ENCODE measurements around the gene GRHL1.
A peak's percentile ranks its signal among the peaks of the same experiment; 100 is the strongest.
"Not testable (repeated sequence)": the region's sequence is repeated elsewhere in the genome, so short reads cannot be mapped to it uniquely, and the experiment has no call there.

GRHL1 gene

DNA sequence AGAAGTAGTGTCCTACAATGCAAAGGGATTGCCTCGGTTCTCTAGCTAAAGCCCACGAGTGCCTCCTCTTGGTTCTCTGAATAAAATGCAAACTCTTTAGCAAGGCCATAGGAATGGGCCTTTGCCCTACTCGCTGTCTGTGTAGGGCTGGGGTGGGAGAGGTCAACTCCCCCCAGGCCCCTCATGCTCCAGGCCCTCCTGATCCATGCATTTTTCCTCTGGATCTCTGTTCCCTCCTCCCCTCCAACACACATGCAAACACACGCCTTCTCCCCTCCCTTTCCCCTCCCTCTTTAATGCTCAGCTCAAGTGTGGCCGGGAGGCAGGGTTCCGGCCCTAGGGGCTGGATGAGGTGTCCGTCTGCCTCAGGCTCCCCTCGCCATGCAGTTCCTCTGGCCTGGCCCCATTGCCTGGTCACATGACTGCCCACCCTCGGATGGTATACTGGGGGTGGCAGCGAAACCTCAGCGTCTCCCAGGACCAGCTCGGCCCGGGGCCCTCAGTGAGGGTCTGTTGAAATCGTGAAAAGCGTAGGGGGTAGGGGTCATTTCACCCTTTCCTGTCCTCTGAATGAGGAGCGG lies 77.0 kb downstream of the GRHL1 start:
- DNase-seq, result no peak

DNA sequence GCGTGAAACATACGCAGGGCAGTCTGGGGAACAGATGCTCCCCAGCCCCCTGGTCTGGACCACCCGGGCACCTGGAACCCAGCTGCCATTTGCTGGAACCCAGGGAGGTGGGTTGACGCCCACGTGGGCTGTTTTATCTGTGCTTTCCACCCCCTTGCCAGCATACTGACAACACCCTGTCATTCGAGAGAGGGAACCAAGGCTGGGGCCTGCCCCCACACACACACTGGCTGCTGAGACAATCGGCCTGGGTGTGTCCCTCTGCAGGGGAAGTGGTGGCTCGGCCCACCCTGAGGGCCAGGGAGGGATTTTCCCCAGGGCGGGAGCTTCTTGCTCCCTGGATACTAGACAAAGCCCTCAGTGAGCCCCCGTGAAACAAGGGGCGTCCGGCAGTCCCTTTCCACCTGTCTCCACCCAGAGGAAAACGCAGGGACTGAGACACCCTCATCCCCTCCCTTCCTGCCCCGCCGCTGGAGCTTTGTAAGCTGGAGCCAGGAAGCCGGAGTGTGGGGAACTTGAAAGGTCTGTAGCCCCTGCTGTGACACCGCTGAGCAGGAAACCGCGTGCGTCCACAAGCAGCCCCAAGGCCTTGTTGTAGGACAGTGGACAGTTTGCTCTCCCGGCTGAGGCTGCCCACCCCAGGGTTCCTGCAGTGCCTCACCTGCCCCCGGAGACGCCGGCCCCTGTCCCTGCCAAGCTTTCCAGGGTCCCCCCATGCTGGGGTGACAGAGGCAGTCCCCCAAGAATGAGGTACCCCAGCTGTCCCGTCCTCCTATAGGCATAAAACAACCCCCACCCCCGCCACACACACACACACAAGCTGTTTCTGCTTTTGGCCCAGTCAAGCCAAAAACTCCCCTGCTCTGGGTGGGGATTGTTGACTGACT lies 77.7 kb downstream of the GRHL1 start:
- peak; percentile 61 for DNase-seq

DNA sequence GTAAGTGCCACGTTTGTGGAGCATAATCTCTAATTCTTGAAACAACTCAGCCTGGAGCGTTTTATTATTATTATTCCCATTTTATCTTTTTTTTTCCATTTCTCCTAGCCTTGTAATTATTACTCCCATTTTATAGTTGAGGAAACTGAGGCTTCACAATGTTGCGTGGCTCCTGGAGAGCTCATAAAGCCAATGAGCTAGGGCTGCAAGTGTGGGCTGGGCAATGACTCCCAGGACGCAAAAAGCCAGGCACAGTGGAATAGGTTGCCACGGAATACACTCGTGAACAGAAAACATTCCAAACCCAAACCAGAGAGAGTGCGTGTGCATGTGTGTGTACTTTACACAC lies 78.4 kb downstream of the GRHL1 start:
- no peak for DNase-seq

DNA sequence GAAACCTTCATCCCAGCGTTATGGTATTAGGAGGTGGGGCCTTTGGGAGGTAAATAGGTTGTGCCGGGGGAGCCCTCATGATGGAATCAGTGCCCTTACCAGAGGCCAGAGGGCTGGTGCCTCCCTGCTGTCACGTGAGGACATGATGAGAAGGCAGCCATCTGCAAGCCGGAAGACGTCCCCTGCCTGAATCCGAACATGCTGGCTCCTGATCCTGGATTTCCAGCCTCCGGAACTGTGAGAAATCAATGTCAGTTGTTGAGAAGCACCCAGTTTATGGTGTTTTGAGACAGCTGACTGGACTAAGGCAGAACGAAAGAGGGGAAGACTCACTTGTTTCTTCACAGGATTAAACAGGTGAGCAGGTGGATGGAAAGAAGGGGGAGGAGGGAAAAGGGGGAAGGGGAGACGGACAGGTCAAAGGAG lies 78.8 kb downstream of the GRHL1 start:
- no peak for DNase-seq

DNA sequence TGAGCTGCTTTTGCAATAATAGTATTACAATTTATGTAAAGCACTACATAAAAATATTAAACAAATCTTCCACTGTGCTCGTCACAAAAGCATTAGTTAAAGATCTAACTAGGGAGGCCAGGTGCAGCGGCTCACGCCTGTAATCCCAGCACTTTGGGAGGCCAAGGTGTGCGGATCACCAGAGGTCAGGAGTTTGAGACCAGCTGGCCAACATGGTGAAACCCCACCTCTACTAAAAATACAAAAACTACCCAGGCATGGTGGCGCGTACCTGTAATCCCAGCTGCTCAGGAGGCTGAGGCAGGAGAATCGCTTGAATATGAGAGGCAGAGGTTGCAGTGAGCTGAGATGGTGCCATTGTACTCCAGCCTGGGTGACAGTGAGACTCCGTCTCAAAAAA lies 79.3 kb downstream of the GRHL1 start:
- DNase-seq, result not testable (repeated sequence)

DNA sequence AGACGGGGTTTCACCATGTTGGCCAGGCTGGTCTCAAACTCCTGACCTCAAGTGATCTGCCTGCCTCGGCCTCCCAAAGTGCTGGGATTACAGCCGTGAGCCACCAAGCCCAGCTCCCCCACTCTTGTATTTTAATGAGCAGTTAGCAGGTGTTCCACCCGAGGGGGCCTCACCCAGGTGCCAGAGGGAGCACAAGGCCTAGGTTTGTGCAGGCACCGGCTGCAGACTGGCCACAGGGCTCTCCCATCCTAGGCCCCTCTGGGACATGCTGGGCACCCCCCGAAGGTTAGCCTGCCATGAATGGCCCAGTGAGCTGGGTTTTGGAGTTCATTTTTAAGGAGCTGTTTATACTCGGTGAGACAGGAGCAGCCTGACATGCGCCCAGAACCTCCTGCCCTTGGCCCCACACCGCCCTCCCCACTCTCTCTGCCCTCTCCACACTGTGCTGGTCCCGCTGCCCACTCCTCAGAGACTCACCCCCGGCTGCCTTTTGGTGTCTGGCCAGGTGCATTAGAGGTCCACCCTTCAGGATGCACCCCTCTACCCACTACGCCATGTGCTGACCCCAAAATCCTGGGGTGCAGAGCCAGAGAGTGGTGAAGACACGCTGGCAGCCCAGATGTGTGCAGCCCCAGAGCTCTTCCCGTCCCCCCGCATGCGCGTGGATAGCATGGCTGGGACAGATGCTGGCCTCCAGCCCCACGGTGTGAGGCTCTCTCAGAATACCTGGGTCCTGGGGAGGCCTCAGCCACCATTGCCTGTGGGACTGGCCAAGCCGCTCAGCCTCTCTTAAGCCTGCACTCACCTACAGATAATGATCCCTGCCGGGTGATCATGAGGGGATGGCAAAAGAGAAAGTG lies 80.6 kb downstream of the GRHL1 start:
- no peak for DNase-seq

DNA sequence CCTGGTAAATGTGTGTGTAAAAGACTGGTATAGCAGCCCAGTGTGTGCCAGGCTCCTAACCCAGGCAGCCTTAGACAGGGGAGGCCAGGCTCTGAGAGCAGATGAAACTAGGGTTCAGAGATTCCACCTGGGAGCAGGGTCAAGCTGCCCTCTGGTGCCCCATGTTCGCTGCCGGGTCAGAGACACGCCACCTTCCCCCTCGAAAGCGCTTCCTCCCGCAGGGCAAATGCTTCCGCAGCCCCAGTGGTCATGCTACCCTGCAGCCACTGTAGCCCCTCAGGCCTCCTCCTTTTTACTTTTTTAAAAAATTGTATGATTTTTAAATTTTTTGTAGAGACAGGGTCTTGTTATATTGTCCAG lies 81.2 kb downstream of the GRHL1 start:
- DNase-seq, result no peak

DNA sequence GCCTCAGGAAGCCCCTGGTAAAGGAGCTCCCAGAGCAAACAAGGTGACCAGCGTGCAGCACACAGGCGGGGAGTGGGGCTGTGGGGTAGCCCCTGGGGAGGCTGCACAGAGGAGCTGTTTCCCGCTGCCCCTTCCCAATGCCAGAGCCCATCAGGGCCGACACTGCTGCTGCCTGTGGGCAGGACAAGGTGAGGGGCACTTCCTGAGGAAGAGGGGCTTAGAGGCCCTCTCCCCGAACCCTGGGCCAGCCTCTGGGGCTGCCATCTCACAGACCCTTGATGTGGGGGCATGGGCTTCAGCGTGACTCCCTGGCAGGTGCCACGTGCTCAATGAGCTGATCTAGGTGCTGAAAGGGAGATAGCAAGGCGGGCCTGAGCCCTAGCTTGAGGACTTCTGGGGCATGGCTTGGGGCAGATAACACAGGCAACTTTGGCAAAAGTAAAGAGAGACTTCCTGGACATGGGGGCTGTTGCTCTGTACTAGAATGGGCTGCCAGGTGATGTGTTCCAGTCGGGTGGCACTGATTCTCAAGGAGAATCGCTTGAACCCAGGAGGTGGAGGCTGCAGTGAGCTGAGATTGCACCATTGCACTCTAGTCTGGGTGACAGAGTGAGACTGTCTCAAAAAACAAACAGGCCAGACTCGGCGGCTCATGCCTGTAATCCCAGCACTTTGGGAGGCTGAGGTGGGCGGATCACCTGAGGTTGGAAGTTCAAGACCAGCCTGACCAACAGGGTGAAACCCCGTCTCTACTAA lies 81.9 kb downstream of the GRHL1 start:
- no peak for DNase-seq

DNA sequence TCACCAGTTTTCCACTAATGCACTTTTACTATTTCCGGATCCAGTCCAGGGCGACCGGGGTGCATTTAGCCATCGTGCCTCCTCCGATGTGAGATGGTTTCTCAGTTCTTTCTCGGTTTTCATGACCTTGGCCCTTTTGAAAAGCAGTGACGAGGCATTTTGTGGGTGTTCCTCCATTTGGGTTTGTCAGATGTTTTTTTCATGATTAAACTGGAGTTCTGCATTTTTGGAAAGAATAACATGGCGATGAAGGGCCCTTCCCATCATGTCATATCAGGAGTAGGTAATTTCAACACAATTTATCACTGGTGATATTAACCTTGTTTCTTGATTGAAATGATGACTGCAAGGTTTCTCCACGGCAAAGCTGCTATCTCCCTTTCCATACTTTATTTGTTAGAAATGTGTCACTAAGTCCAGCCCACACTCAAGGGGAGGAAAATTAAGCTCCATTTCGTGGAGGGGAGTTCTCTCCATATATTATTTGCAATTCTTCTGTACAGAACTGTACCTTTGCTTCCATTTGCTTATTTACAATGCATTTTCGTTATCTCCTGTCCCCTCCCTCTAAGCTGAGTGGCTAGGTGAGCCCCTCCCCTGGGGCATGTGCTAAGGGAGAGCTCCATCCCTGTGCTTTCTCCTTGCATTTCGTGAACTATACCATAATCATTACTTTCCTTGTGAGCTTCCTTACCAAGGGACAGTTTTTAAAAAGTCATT lies 83.0 kb downstream of the GRHL1 start:
- no peak for DNase-seq

DNA sequence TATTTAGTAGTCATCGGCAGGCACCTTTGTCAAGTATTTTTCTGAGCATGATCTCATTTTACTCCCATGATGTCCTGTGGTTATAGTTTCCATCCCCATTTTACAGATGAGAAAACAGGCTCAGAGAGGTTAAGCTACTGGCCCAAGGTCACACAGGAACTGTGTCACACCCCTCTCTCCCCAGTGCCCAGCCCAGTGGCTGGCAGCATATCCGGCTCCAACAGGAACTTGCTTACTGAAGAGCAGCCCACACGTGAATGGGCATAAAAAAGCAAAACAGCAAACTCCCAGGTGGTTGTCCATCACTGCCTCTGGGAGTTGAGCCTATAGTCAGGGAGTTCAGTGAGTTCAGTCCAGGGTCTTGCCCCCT lies 83.5 kb downstream of the GRHL1 start:
- DNase-seq, result no peak

DNA sequence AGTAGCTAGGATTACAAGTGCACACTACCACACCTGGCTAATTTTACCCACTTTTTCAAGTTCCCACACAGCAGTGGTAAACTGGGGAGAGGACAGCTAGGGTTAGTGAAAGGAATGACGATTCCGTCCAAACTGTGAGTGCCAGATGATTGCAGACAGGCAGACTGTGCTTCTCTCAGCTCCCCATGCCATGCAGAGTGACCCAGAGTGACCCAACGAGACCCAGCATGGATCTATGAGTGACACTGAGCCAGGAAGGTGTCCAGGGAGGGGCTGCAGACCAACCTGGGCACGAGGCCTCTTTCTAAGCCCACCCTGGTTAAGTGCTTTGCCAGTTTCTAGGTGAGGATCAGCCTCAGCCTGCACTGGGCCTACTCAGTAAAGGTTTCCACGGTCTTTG lies 84.1 kb downstream of the GRHL1 start:
- no peak for DNase-seq

DNA sequence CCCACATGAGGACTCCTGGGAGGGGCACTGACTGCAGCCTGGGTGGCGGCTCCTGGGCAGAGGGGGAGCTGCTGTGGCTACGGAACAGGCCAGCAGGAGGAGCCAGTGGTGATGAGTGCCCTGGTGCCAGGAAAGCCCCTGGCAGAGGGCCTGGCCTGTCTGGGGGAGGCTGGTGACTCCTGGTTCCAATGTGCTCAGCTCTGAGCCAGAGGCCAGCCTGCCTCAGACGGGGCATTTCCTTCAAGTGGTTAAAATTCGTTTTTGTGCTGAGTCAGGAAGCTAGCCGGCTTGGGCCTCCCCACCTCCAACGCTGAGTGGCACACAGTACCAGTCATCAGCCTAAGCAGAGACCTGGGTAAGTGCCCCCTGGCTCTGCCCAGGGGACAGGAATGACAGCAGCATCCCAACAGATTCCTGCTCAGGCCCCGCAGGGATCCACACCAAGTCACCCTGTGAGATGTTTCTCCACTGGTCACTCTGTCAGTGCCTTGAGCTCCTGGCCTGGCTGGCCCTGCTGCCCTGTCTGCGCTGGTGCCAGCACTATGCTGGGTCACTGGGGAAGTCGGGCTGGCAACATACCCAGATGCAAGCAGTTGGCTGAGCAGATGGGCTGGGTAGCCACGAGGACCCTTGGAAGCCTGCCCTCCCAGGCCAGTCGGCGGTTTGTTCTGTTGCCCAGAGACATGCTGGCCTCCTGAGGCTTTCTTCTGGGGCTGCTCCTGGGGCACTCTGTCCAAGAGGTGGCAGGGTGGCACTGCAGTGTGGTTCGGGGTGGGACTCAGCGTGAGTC lies 84.8 kb downstream of the GRHL1 start:
- DNase-seq, result peak; percentile 67

DNA sequence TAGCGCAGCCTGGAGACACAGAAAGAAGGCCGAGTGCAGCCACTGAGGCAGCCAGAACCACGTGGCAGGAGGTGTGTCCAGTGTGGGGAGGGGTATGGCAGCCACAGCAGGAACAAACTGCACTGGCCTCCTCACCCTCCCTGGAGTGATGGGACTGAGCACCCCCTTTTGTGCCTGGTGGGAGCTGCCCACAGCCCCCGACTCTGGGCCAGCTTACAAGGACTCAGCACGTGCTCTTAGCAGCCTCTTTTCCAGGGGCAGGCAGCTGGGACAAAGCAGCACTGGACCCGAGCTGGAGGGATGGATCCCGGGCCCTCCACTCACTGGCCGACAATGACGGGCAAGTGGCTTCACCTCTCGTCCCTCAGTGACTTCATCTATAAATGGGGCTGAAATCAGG lies 86.6 kb downstream of the GRHL1 start:
- DNase-seq, result no peak

DNA sequence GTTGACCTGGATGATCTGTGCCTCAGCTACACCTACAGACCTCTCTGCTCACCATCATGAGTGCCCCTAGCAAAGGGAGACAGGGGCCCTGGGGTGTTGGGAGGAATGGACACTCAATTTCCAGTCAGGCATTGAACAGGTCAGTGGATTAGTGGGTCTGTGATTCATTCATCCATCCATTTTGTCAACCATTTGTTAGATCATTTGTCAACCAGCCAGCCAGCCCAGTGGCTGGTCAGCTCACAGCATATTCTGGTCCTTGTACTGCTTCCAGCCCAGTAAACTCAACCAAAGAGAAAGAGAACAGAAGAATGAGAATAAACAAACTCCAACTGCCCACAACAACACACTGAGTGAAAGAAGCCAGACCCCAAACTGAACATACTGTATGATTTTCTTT lies 87.2 kb downstream of the GRHL1 start:
- no peak for DNase-seq

DNA sequence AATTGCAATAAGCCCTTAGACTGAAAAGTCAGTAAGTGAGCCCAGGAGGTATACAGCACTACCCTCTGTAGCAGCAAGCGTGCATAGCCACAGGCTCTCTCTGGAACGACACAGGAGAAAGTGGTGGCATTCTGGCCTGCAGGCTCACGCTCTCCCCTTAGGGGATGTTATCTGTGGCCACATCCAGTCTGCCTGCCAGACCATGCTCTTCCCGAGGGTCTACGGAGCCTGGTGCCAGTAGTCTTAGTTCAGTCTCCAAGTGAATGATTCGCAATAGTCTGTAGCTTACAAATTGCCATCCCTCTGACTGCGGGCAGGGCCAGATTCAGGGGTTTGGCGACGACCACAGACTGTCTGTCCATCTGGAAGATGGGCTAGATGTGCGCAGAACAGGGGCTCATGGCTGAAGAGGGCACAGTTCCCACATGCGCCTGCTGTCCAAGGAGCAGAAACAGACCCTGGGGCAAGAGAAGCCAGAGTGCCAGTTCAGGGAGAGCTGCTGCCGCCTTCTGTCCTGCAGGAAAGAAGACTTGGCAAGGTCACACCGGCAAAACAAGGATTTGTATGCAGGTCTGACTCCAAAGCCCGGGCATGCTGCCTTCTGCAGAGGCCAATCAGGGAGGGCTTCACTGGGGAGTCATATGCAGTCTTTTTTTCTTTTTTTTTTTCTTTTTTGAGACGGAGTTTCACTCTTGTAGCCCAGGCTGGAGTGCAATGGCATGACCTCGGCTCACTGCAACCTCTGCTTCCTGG lies 88.3 kb downstream of the GRHL1 start:
- DNase-seq, result no peak

DNA sequence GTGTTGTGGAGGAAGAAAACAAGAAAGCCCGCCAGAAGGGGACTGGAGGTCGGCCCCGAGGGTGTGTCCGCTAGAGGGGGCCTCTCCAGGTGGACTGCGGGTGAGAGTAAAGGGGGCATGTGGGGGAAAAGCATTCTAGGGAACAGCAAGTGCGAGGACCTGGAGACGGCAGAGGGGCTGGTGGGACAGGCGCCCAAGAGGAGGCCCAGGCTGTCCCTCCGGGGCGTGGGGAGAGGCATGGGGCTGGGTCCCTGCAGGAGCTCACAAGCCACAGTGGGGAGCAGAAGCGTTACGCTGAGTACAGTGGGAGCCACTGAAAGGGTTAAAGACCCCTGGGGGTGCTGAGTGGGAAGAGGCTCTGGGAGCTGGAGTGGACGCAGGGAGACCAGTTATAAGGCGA lies 90.2 kb downstream of the GRHL1 start:
- no peak for DNase-seq

DNA sequence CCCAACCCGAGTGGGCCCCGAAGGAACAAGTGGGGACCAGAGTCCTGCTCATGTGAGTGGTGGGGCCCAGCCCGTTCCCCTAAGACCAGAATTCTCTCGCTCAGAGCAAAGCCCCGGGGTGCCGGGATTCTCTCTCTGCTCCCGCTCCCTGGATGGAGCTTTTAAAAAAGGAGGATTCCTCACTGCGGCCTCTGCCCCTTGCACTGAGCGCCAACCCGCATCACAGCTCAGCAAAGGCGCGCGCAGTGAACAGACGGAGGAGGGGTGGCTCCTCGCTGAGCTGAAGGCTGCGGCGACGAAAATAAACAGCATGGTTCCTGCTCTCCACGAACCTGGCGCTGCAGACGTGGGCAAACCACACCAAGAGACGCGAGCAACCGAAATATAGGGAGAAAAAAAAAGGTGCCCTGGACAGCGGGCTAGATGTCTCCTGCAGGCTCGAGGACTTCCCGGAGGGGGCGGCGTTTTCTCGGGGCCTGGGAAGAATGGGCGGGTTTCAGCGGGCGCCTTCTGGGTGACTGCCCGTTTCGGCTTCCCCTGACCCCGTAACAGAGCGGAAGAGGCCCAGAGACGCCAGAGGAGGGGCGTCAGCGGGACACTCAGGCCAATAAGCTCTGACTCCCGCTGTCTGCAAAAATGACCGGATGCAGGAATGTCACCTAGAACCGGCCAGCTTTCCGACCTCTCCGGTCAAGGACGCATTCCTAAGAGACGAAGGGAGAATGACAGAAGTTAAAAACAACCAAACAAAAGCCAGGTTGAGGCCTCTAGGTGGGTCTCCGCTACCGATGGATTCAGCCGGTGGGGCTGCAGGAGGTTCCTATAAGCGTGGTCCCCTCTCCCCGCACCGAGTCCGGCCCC lies 91.0 kb downstream of the GRHL1 start:
- DNase-seq, result peak; percentile 42

DNA sequence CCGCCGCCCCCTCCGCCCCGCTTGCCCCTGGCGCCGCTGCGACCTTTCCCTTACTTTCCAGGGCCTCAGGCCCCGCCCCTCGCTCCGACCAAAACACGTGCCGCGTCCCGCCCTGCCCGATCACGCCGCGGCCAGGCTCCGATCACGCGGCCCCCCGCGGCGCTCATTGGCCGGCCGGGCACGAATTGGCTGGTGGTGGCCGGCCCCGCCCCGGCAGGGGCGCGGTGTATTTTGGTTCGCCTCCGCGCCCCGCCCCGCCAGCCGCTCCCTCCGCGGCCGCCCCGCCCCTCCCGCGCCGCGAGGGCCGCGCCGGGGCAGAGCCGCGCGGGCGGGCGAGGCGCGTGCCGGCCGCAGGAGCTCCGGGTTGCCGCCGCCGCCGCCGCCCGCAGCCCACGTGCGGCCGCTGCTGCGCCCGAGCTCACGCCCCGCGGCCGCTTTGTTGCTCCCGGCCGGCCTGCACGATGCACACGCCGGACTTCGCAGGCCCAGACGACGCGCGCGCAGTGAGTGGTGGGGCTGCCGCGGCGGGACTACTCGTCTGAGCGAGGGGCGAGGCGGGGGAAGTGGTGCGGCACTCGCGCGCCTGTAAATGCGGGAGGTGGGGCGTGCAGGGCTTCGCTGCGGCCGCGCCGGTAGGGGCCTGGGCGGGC lies 91.9 kb downstream of the GRHL1 start, which contains the start of gene KLF11:
KLF11 (plus strand) TSS at position 295 of the 650 bp plus-strand sequence; CDS start at position 462, 167 bp downstream.
- DNase-seq, result peak; percentile 78

Measured in stimulated activated CD8-positive, alpha-beta memory T cell treated with anti-CD3 and anti-CD28 coated beads, Interleukin-4, amount 100 ng/mL, for 48 hours (primary cell).